GM10248 (cell line): ENCODE data around the gene NELL1.

Experiments
- CTCF ChIA-PET: fragments of 300-600 bp; sonication (Branson Sonifier 250); formaldehyde crosslinking; extraction: SDS; loops from one replicate; lab custom pipeline; 2021; ENCODE audit warnings: antibody characterized with exemption; lab: Yijun Ruan, JAX
- POLR2A ChIA-PET: fragments of 350-650 bp; sonication (Branson Sonifier 250); formaldehyde crosslinking; extraction: SDS; loops from one replicate; lab custom pipeline; 2020; ENCODE audit warnings: antibody characterized with exemption; lab: Yijun Ruan, JAX
- DNase-seq: peaks from one replicate; pipeline ENCODE4 v3.0.0; 2012; ENCODE audit errors: extremely low spot score
- CTCF ChIP-seq: IDR thresholded peaks from 2 replicates; pipeline ENCODE4 v1.5.1; 2012; ENCODE audit warnings: mild to moderate bottlenecking, low read depth; ENCODE audit errors: extremely low read depth, missing control alignments, control extremely low read depth

NELL1 gene

GRCh38 chr11:21295508-21295907, 626.1 kb downstream of the NELL1 start:
- no peak for DNase-seq
- ChIA-PET CTCF (no interaction called here), POLR2A (no interaction called here)
- TF ChIP-seq CTCF, result no peak

GRCh38 chr11:21301981-21302380, 632.6 kb downstream of the NELL1 start:
- DNase-seq, result no peak
- ChIA-PET CTCF (interaction anchor here (1.5 kb wide), 1 partner anchor 21 kb away, joined by 3 read pairs; no protein-coding TSS in a partner anchor), POLR2A (no interaction called here)
- TF ChIP-seq CTCF, result no peak

GRCh38 chr11:21306739-21307358, 637.5 kb downstream of the NELL1 start:
- ChIA-PET CTCF (interaction anchor here (1.7 kb wide), 1 partner anchor 17 kb away, joined by 4 read pairs; no protein-coding TSS in a partner anchor), POLR2A (no interaction called here)
- no peak for TF ChIP-seq CTCF
- DNase-seq, result no peak

GRCh38 chr11:21307874-21308273, 638.5 kb downstream of the NELL1 start:
- DNase-seq, result no peak
- no peak for TF ChIP-seq CTCF
- CTCF ChIA-PET, result interaction anchor here (0.7 to 1.3 kb wide), 3 partner anchors 9 to 15 kb away, joined by 3 read pairs; no protein-coding TSS in a partner anchor
- POLR2A ChIA-PET, result no interaction called here

- no peak for TF ChIP-seq CTCF
- ChIA-PET CTCF (no interaction called here), POLR2A (no interaction called here)
- DNase-seq, result no peak
These were observed 647.2 kb downstream of the NELL1 start for GRCh38 chr11:21316591-21316990.

- TF ChIP-seq CTCF, result no peak
- no peak for DNase-seq
- ChIA-PET CTCF (interaction anchor here (1.2 kb wide), 1 partner anchor 13 kb away, joined by 3 read pairs; no protein-coding TSS in a partner anchor), POLR2A (no interaction called here)
These were observed 651.7 kb downstream of the NELL1 start for GRCh38 chr11:21321072-21321471.

GRCh38 chr11:21321530-21321929, 652.1 kb downstream of the NELL1 start:
- no peak for DNase-seq
- POLR2A ChIA-PET, result no interaction called here
- CTCF ChIA-PET, result interaction anchor here (1.2 kb wide), 1 partner anchor 13 kb away, joined by 3 read pairs; no protein-coding TSS in a partner anchor
- TF ChIP-seq CTCF, result no peak
